ENCODE results near the gene IFNGR1. TPM values are rescaled to one million over a fixed set of nuclear protein-coding genes. Genes with fewer than 3 reads are reported as not detected.

Gene IFNGR1
- total and polyA plus RNA-seq, 10 of the 15 experiments (the other 5 are each of a cell fraction or from before 2014, with no cell fraction given) = 89.0 to 296 (median 138) TPM

GRCh38 chr6:137233911-137234863 lies 15.0 kb upstream of the IFNGR1 start:
- ChIA-PET RAD21 (ENCODE audit: unreplicated experiment) (interaction anchor here (0.8 to 7.3 kb wide), 20 partner anchors 9 to 138 kb away, joined by 3 to 80 read pairs (median 5); no protein-coding TSS in a partner anchor), SMC1A (ENCODE audit: uncharacterized antibody, unreplicated experiment) (interaction anchor here (0.6 to 7.8 kb wide), 20 partner anchors 9 to 150 kb away, joined by 3 to 77 read pairs (median 5); partner anchors contain the start of gene IFNGR1), CTCF (interaction anchor here (0.7 to 3.3 kb wide), 14 partner anchors 8 to 737 kb away, joined by 3 to 9 read pairs (median 3); partner anchors contain the start of gene IFNGR1), POLR2A (interaction anchor here (1.0 to 5.5 kb wide), 7 partner anchors 12 to 141 kb away, joined by 3 to 37 read pairs (median 7); no protein-coding TSS in a partner anchor)
- BruUV-seq (replicated peaks) = no TSS peak
- peaks cover 52% of the 10 kb centered on the region for H3K4me1 ChIP-seq (ENCODE audit: control insufficient read depth, insufficient read depth, low read length)
- peaks cover 4% of the 10 kb centered on the region; the same call in 2 of the 3 replicates for H3K9me3 ChIP-seq (replicated peaks; ENCODE audit: control insufficient read depth, insufficient read depth, low read length)
- H3K27ac ChIP-seq (ENCODE audit: control insufficient read depth, insufficient read depth) = peak overlapping the region; percentile 76
- no peaks in the 10 kb centered on the region for H3K36me3 ChIP-seq (ENCODE audit: control insufficient read depth in 2 of 2, insufficient read depth in 2 of 2, low read length in 1 of 2)
- DNase-seq (ENCODE audit: low read depth, low spot score) (no peak), ATAC-seq (peak; percentile 79), FAIRE-seq (peak; percentile 44)
- no peaks in the 10 kb centered on the region for H3K27me3 ChIP-seq (replicated peaks in 1 of 2; ENCODE audit: control insufficient read depth in 2 of 2, insufficient read depth in 2 of 2, low read length in 1 of 2)
- no peaks in the 10 kb centered on the region for H4K20me1 ChIP-seq (ENCODE audit: control insufficient read depth, insufficient read depth)
- peak overlapping the region; percentile 86 for H3K4me2 ChIP-seq (ENCODE audit: control insufficient read depth, insufficient read depth)
- H3K79me2 ChIP-seq (ENCODE audit: control insufficient read depth, insufficient read depth, low read length) = no peaks in the 10 kb centered on the region
- H3K4me3 ChIP-seq = peak overlapping the region; percentile 28; the same call in 1 of the 2 replicates
- in situ Hi-C loops (cut with MboI) (no loop called here), intact Hi-C loops (cut with micrococcal nuclease; ENCODE audit: unreplicated experiment) (no loop called here)
- H3K9ac ChIP-seq (ENCODE audit: control insufficient read depth, insufficient read depth, low read length) = peak overlapping the region; percentile 9; the same call in 1 of the 2 replicates
- peak overlapping the region; percentile 70 for H2AFZ ChIP-seq (ENCODE audit: control insufficient read depth, low read depth, low read length)
- whole genome bisulfite sequencing (ENCODE audit: insufficient coverage, insufficient replicate concordance, low lambda C conversion rate, missing lambda C conversion rate) = 10% methylated on average over 7 of the region's 7 CpGs
- peak; percentile 92 for TF ChIP-seq MTA3 (IDR thresholded peaks at IDR 0.05; ENCODE audit: borderline replicate concordance, low read length)
- peak; percentile 24 for TF ChIP-seq MEF2B (IDR thresholded peaks at IDR 0.05; ENCODE audit: partially characterized antibody, poor library complexity, severe bottlenecking)
- TF ChIP-seq JUNB (IDR thresholded peaks at IDR 0.05) = peak; percentile 91
- peak in 1 of 2 experiments; percentile 87; a peak in 2 of 4 replicates for TF ChIP-seq CEBPB (IDR thresholded peaks at IDR 0.05; ENCODE audit: borderline replicate concordance in 1 of 2, low read depth in 2 of 2, low read length in 2 of 2)
- peak; percentile 69; the same call in 1 of the 2 replicates for TF ChIP-seq CBX5 (IDR thresholded peaks at IDR 0.05; ENCODE audit: low read depth)
- TF ChIP-seq NFIC (IDR thresholded peaks at IDR 0.05; ENCODE audit: low read depth, low read length) = peak; percentile 90
- TF ChIP-seq POLR2A (IDR thresholded peaks at IDR 0.05; ENCODE audit: low read depth, low read length) = no peak
- TF ChIP-seq SPI1 (IDR thresholded peaks at IDR 0.05; ENCODE audit: borderline replicate concordance, insufficient read depth, low read depth, low read length) = peak; percentile 66; the same call in 1 of the 2 replicates
- TF ChIP-seq REST (IDR thresholded peaks at IDR 0.05; ENCODE audit: low read depth, low read length) = no peak
- no peak for TF ChIP-seq USF2 (IDR thresholded peaks at IDR 0.05; ENCODE audit: borderline replicate concordance, low read depth, low read length)
- peak; percentile 84 for TF ChIP-seq IRF4 (IDR thresholded peaks at IDR 0.05; ENCODE audit: low read depth, low read length)
- TF ChIP-seq EED (IDR thresholded peaks at IDR 0.05; ENCODE audit: low read depth) = peak; percentile 68
- peak in 1 of 2 experiments; percentile 84; a peak in 2 of 3 replicates for TF ChIP-seq EGR1 (IDR thresholded peaks at IDR 0.05; ENCODE audit: borderline replicate concordance in 1 of 2, low read depth in 2 of 2, low read length in 2 of 2)
- peak in 1 of 2 experiments; percentile 57 for TF ChIP-seq IKZF2 (IDR thresholded peaks at IDR 0.05)
- TF ChIP-seq ZNF217 (IDR thresholded peaks at IDR 0.05) = no peak
- no peak for TF ChIP-seq MTA2 (IDR thresholded peaks at IDR 0.05; ENCODE audit: low read depth)
- TF ChIP-seq IRF5 (IDR thresholded peaks at IDR 0.05; ENCODE audit: borderline replicate concordance) = no peak

All from GM12878 (cell line).